Mesendoderm (in vitro differentiated cells): ENCODE data around the gene ALOX5AP.

Experiments used
- DNase-seq: peaks from one replicate; pipeline ENCODE4 v3.0.0; 2013
- H2AK5ac ChIP-seq: 2 replicates; pipeline ENCODE4 v1.6.1; 2013; ENCODE audit warnings: low read length, inconsistent platforms
- H2BK120ac ChIP-seq: 2 replicates; pipeline ENCODE4 v1.6.1; 2013; ENCODE audit warnings: low read depth, mild to moderate bottlenecking, low read length, moderate library complexity, mixed read lengths
- H2BK15ac ChIP-seq: replicated peaks from 2 replicates; pipeline ENCODE4 v1.6.1; 2013; ENCODE audit warnings: low read depth, mild to moderate bottlenecking, moderate library complexity
- H2BK5ac ChIP-seq: 2 replicates; pipeline ENCODE4 v1.6.1; 2013; ENCODE audit warnings: low read length, inconsistent platforms
- H3K18ac ChIP-seq: 2 replicates; pipeline ENCODE4 v1.6.1; 2013; ENCODE audit warnings: mild to moderate bottlenecking, low read length, mixed read lengths
- H3K23ac ChIP-seq: one replicate; pipeline ENCODE4 v1.6.1; 2013; ENCODE audit warnings: low read length
- H3K27ac ChIP-seq: 2 replicates; pipeline ENCODE4 v1.5.1; 2013; ENCODE audit warnings: low read depth, mild to moderate bottlenecking, inconsistent platforms, low read length, moderate library complexity
- H3K27me3 ChIP-seq: 2 replicates; pipeline ENCODE4 v1.6.1; 2013; ENCODE audit warnings: low read length, control low read depth, mild to moderate bottlenecking, inconsistent platforms; ENCODE audit not compliant: insufficient read depth, poor library complexity
- H3K36me3 ChIP-seq: 2 replicates; pipeline ENCODE4 v1.6.1; 2013; ENCODE audit warnings: low read length, inconsistent platforms; ENCODE audit not compliant: control insufficient read depth, insufficient read depth
- H3K4ac ChIP-seq: one replicate; pipeline ENCODE4 v1.6.1; 2013; ENCODE audit warnings: low read depth, mild to moderate bottlenecking, low read length, moderate library complexity
- H3K4me1 ChIP-seq: 2 replicates; pipeline ENCODE4 v1.6.1; 2013; ENCODE audit warnings: low read depth, low read length, inconsistent platforms; ENCODE audit not compliant: control insufficient read depth
- H3K4me2 ChIP-seq: 2 replicates; pipeline ENCODE4 v1.6.1; 2013; ENCODE audit warnings: low read length
- H3K4me3 ChIP-seq: 2 replicates; pipeline ENCODE4 v1.5.1; 2013; ENCODE audit warnings: mild to moderate bottlenecking, low read length
- H3K56ac ChIP-seq: one replicate; pipeline ENCODE4 v1.6.1; 2013; ENCODE audit warnings: low read length
- H3K79me1 ChIP-seq: 2 replicates; pipeline ENCODE4 v1.6.1; 2013; ENCODE audit warnings: low read length, inconsistent platforms
- H3K79me2 ChIP-seq: 2 replicates; pipeline ENCODE4 v1.6.1; 2013; ENCODE audit warnings: mild to moderate bottlenecking, low read length; ENCODE audit not compliant: control insufficient read depth, insufficient read depth
- H3K9ac ChIP-seq: 2 replicates; pipeline ENCODE4 v1.6.1; 2013; ENCODE audit warnings: low read length, inconsistent platforms
- H4K5ac ChIP-seq: one replicate; pipeline ENCODE4 v1.6.1; 2013; ENCODE audit warnings: low read length
- H4K8ac ChIP-seq: one replicate; pipeline ENCODE4 v1.6.1; 2013; ENCODE audit warnings: low read depth, mild to moderate bottlenecking, control low read depth, low read length, moderate library complexity
- WGBS: extraction: QIAGEN DNeasy Blood & Tissue Kit; methylation state at CpG from one replicate; pipeline ENCODE4 v1.1.7; 2013; ENCODE audit warnings: low lambda C conversion rate, missing lambda C conversion rate; ENCODE audit not compliant: insufficient coverage; ENCODE audit errors: extremely low coverage; 5-methylcytosine and 5-hydroxymethylcytosine counted together

ALOX5AP gene

GRCh38 chr13:30762643-30763042, 27.3 kb downstream of the ALOX5AP start:
- no peak overlapping the region for H4K5ac ChIP-seq
- no peak overlapping the region for H2BK5ac ChIP-seq
- no CpG with 5 or more reads among the region's 4 CpGs for WGBS
- H3K4ac ChIP-seq = no peak overlapping the region
- H3K18ac ChIP-seq = no peak overlapping the region
- no peaks in the 10 kb centered on the region for H3K79me1 ChIP-seq
- DNase-seq = no peak
- H2BK120ac ChIP-seq = no peak overlapping the region
- no peak overlapping the region for H3K4me3 ChIP-seq
- no peak overlapping the region for H2BK15ac ChIP-seq
- H3K36me3 ChIP-seq = no peaks in the 10 kb centered on the region
- no peak overlapping the region for H3K9ac ChIP-seq
- H3K27ac ChIP-seq = no peak overlapping the region
- no peaks in the 10 kb centered on the region for H3K27me3 ChIP-seq
- H4K8ac ChIP-seq = no peak overlapping the region
- no peak overlapping the region for H3K56ac ChIP-seq
- no peak overlapping the region for H3K4me2 ChIP-seq
- H2AK5ac ChIP-seq = no peak overlapping the region
- H3K79me2 ChIP-seq = no peaks in the 10 kb centered on the region
- no peaks in the 10 kb centered on the region for H3K4me1 ChIP-seq
- H3K23ac ChIP-seq = no peak overlapping the region

- H3K56ac ChIP-seq = no peak overlapping the region
- no CpG with 5 or more reads among the region's 8 CpGs for WGBS
- no peak for DNase-seq
- H3K9ac ChIP-seq = no peak overlapping the region
- no peaks in the 10 kb centered on the region for H3K79me2 ChIP-seq
- no peak overlapping the region for H2BK5ac ChIP-seq
- no peak overlapping the region for H3K27ac ChIP-seq
- H3K23ac ChIP-seq = no peak overlapping the region
- no peak overlapping the region for H4K8ac ChIP-seq
- no peak overlapping the region for H2BK120ac ChIP-seq
- no peak overlapping the region for H3K4ac ChIP-seq
- no peaks in the 10 kb centered on the region for H3K27me3 ChIP-seq
- no peak overlapping the region for H4K5ac ChIP-seq
- H3K4me2 ChIP-seq = no peak overlapping the region
- H3K4me3 ChIP-seq = no peak overlapping the region
- H3K79me1 ChIP-seq = no peaks in the 10 kb centered on the region
- no peaks in the 10 kb centered on the region for H3K36me3 ChIP-seq
- no peaks in the 10 kb centered on the region for H3K4me1 ChIP-seq
- H2BK15ac ChIP-seq = no peak overlapping the region
- H2AK5ac ChIP-seq = no peak overlapping the region
- H3K18ac ChIP-seq = no peak overlapping the region
Measured at GRCh38 chr13:30763786-30764413, 28.6 kb downstream of the ALOX5AP start.

GRCh38 chr13:30766231-30766630, 30.9 kb downstream of the ALOX5AP start:
- H3K4me2 ChIP-seq = no peak overlapping the region
- no peaks in the 10 kb centered on the region for H3K79me2 ChIP-seq
- H2BK5ac ChIP-seq = no peak overlapping the region
- H3K36me3 ChIP-seq = no peaks in the 10 kb centered on the region
- DNase-seq = no peak
- no peaks in the 10 kb centered on the region for H3K4me1 ChIP-seq
- no peak overlapping the region for H3K23ac ChIP-seq
- no CpG with 5 or more reads among the region's 2 CpGs for WGBS
- H4K8ac ChIP-seq = no peak overlapping the region
- no peak overlapping the region for H3K4ac ChIP-seq
- no peak overlapping the region for H3K27ac ChIP-seq
- no peaks in the 10 kb centered on the region for H3K27me3 ChIP-seq
- H3K9ac ChIP-seq = no peak overlapping the region
- no peak overlapping the region for H4K5ac ChIP-seq
- no peaks in the 10 kb centered on the region for H3K79me1 ChIP-seq
- H3K18ac ChIP-seq = no peak overlapping the region
- no peak overlapping the region for H3K56ac ChIP-seq
- no peak overlapping the region for H2BK120ac ChIP-seq
- H2BK15ac ChIP-seq = no peak overlapping the region
- H2AK5ac ChIP-seq = no peak overlapping the region
- no peak overlapping the region for H3K4me3 ChIP-seq

- H2AK5ac ChIP-seq = no peak overlapping the region
- H3K4me1 ChIP-seq = no peaks in the 10 kb centered on the region
- WGBS = no CpG with 5 or more reads among the region's 4 CpGs
- no peaks in the 10 kb centered on the region for H3K27me3 ChIP-seq
- H4K8ac ChIP-seq = no peak overlapping the region
- no peak for DNase-seq
- no peak overlapping the region for H2BK5ac ChIP-seq
- H3K9ac ChIP-seq = no peak overlapping the region
- no peaks in the 10 kb centered on the region for H3K79me1 ChIP-seq
- no peak overlapping the region for H3K56ac ChIP-seq
- H4K5ac ChIP-seq = no peak overlapping the region
- H3K23ac ChIP-seq = no peak overlapping the region
- no peak overlapping the region for H3K4me2 ChIP-seq
- no peaks in the 10 kb centered on the region for H3K79me2 ChIP-seq
- no peak overlapping the region for H2BK15ac ChIP-seq
- no peak overlapping the region for H3K27ac ChIP-seq
- H3K36me3 ChIP-seq = no peaks in the 10 kb centered on the region
- H2BK120ac ChIP-seq = no peak overlapping the region
- H3K4me3 ChIP-seq = no peak overlapping the region
- H3K4ac ChIP-seq = no peak overlapping the region
- H3K18ac ChIP-seq = no peak overlapping the region
Measured at GRCh38 chr13:30770929-30771328, 35.6 kb downstream of the ALOX5AP start.

GRCh38 chr13:30773561-30773960, 38.2 kb downstream of the ALOX5AP start:
- Histone ChIP-seq H3K4me2 (no peak overlapping the region), H4K8ac (no peak overlapping the region), H4K5ac (no peak overlapping the region), H3K18ac (no peak overlapping the region), H2BK15ac (no peak overlapping the region), H3K79me2 (no peaks in the 10 kb centered on the region), H3K4me3 (no peak overlapping the region), H3K23ac (no peak overlapping the region), H3K9ac (no peak overlapping the region), H3K4me1 (no peaks in the 10 kb centered on the region), H2BK5ac (no peak overlapping the region), H3K56ac (no peak overlapping the region), H2BK120ac (no peak overlapping the region), H3K27ac (no peak overlapping the region), H2AK5ac (no peak overlapping the region), H3K36me3 (no peaks in the 10 kb centered on the region), H3K4ac (no peak overlapping the region), H3K27me3 (no peaks in the 10 kb centered on the region), H3K79me1 (no peaks in the 10 kb centered on the region)
- no peak for DNase-seq

- Histone ChIP-seq H3K23ac (no peak overlapping the region), H3K4me2 (no peak overlapping the region), H2AK5ac (no peak overlapping the region), H3K79me1 (no peaks in the 10 kb centered on the region), H3K56ac (no peak overlapping the region), H3K4me3 (no peak overlapping the region), H2BK15ac (no peak overlapping the region), H3K79me2 (no peaks in the 10 kb centered on the region), H4K5ac (no peak overlapping the region), H2BK5ac (no peak overlapping the region), H3K4me1 (no peaks in the 10 kb centered on the region), H3K9ac (no peak overlapping the region), H3K18ac (no peak overlapping the region), H3K27me3 (no peaks in the 10 kb centered on the region), H3K4ac (no peak overlapping the region), H2BK120ac (no peak overlapping the region), H4K8ac (no peak overlapping the region), H3K27ac (no peak overlapping the region), H3K36me3 (no peaks in the 10 kb centered on the region)
- DNase-seq = no peak
- WGBS = no CpG with 5 or more reads among the region's 8 CpGs
Measured at GRCh38 chr13:30774214-30774730, 38.9 kb downstream of the ALOX5AP start.
